Measurements from ENCODE around the gene ZFPM1. TPM values are rescaled to one million over a fixed set of nuclear protein-coding genes. Genes with fewer than 3 reads are reported as not detected.
A peak's percentile ranks its signal among the peaks of the same experiment; 100 is the strongest.

Gene ZFPM1
- total RNA-seq, 1 donor from 2014 or later, result 6.2 TPM

- H3K36me3 ChIP-seq (ENCODE audit: control insufficient read depth, insufficient read depth, low read length), result no peaks in the 10 kb centered on the region
- H3K27me3 ChIP-seq (ENCODE audit: control insufficient read depth, insufficient read depth, low read length), result peaks cover 6% of the 10 kb centered on the region
- no peak overlapping the region for H3K4me3 ChIP-seq (ENCODE audit: low read depth, low read length)
- no peak for DNase-seq (ENCODE audit: low read depth)
- peak; percentile 31 for TF ChIP-seq CTCF (IDR thresholded peaks at IDR 0.05; ENCODE audit: insufficient read depth, low read length, poor library complexity, severe bottlenecking)
Observed at GRCh38 chr16:88415713-88416323, 37.3 kb upstream of the ZFPM1 start.

- no peak for DNase-seq (ENCODE audit: low read depth)
- no peak for TF ChIP-seq CTCF (IDR thresholded peaks at IDR 0.05; ENCODE audit: insufficient read depth, low read length, poor library complexity, severe bottlenecking)
- Histone ChIP-seq H3K27me3 (ENCODE audit: control insufficient read depth, insufficient read depth, low read length) (peaks cover 6% of the 10 kb centered on the region), H3K4me3 (ENCODE audit: low read depth, low read length) (no peak overlapping the region), H3K36me3 (ENCODE audit: control insufficient read depth, insufficient read depth, low read length) (no peaks in the 10 kb centered on the region)
Observed at GRCh38 chr16:88416686-88417085, 36.4 kb upstream of the ZFPM1 start.

- Histone ChIP-seq H3K4me3 (ENCODE audit: low read depth, low read length) (no peak overlapping the region), H3K36me3 (ENCODE audit: control insufficient read depth, insufficient read depth, low read length) (no peaks in the 10 kb centered on the region), H3K27me3 (ENCODE audit: control insufficient read depth, insufficient read depth, low read length) (peaks cover 6% of the 10 kb centered on the region)
- DNase-seq (ENCODE audit: low read depth), result no peak
- no peak for TF ChIP-seq CTCF (IDR thresholded peaks at IDR 0.05; ENCODE audit: insufficient read depth, low read length, poor library complexity, severe bottlenecking)
Observed at GRCh38 chr16:88417684-88418476, 35.2 kb upstream of the ZFPM1 start.

- Histone ChIP-seq H3K4me3 (ENCODE audit: low read depth, low read length) (no peak overlapping the region), H3K27me3 (ENCODE audit: control insufficient read depth, insufficient read depth, low read length) (peaks cover 6% of the 10 kb centered on the region), H3K36me3 (ENCODE audit: control insufficient read depth, insufficient read depth, low read length) (no peaks in the 10 kb centered on the region)
- TF ChIP-seq CTCF (IDR thresholded peaks at IDR 0.05; ENCODE audit: insufficient read depth, low read length, poor library complexity, severe bottlenecking), result no peak
- DNase-seq (ENCODE audit: low read depth), result no peak
Observed at GRCh38 chr16:88418869-88419268, 34.2 kb upstream of the ZFPM1 start.

- TF ChIP-seq CTCF (IDR thresholded peaks at IDR 0.05; ENCODE audit: insufficient read depth, low read length, poor library complexity, severe bottlenecking), result no peak
Observed at GRCh38 chr16:88419790-88420189, 33.3 kb upstream of the ZFPM1 start.

More at GRCh38 chr16:88419790-88420189, 33.3 kb upstream of the ZFPM1 start:
- peaks cover 6% of the 10 kb centered on the region for H3K27me3 ChIP-seq (ENCODE audit: control insufficient read depth, insufficient read depth, low read length)
- H3K4me3 ChIP-seq (ENCODE audit: low read depth, low read length), result no peak overlapping the region
- H3K36me3 ChIP-seq (ENCODE audit: control insufficient read depth, insufficient read depth, low read length), result no peaks in the 10 kb centered on the region
- no peak for DNase-seq (ENCODE audit: low read depth)

Data from kidney epithelial cell (primary cell).